Esophagus muscularis mucosa (tissue), 4 donors: ENCODE measurements around the gene KRTAP10-3. TPM values are rescaled to one million over a fixed set of nuclear protein-coding genes. Genes with fewer than 3 reads are reported as not detected.
A peak's percentile ranks its signal among the peaks of the same experiment; 100 is the strongest.
"Not testable (repeated sequence)": the region's sequence is repeated elsewhere in the genome, so short reads cannot be mapped to it uniquely, and the experiment has no call there.

Experiments used
- DNase-seq: peaks from one replicate; pipeline ENCODE4 v3.0.0-alpha.2; 2017; ENCODE audit errors: extremely low spot score
- H3K27ac ChIP-seq, 4 donors: fragments of 200-600 bp; sonication (generic); replicated peaks in 1 of 4; 1 replicate in 3 of 4; 2 replicates in 1 of 4; pipeline ENCODE4 v1.5.1; 2016 to 2019; ENCODE audit warnings: mild to moderate bottlenecking in 1 of 4
- H3K27me3 ChIP-seq, 4 donors: fragments of 200-600 bp; sonication (generic); one replicate each; pipeline versions ENCODE4 v1.5.1 to v1.6.0; 2016 to 2019
- H3K36me3 ChIP-seq, 4 donors: fragments of 200-600 bp; sonication (generic); one replicate each; pipeline ENCODE4 v1.5.1; 2016 to 2019
- H3K4me1 ChIP-seq, 4 donors: fragments of 200-600 bp; sonication (generic); one replicate each; pipeline ENCODE4 v1.5.1; 2016 to 2019
- H3K4me3 ChIP-seq, 4 donors: fragments of 200-600 bp; sonication (generic); 1 replicate in 2 of 4; 2 replicates in 2 of 4; pipeline ENCODE4 v1.5.1; 2016 to 2019; ENCODE audit warnings: mild to moderate bottlenecking in 4 of 4, moderate library complexity in 1 of 4
- H3K9me3 ChIP-seq, 4 donors: fragments of 200-600 bp; sonication (generic); 1 replicate in 3 of 4; 2 replicates in 1 of 4; pipeline ENCODE4 v1.5.1; 2016 to 2019
- CTCF ChIP-seq, 3 experiments: fragments of 200-600 bp in 2 of 3; fragments of 450-650 bp in 1 of 3; sonication (generic) in 2 of 3; IDR thresholded peaks; one replicate each; pipeline ENCODE4 v1.5.1; 2017 to 2019; ENCODE audit warnings: antibody characterized with exemption in 3 of 3, mild to moderate bottlenecking in 2 of 3, moderate library complexity in 1 of 3
- EP300 ChIP-seq: sonication (generic); formaldehyde crosslinking; IDR thresholded peaks from one replicate; pipeline ENCODE4 v1.6.1; 2017; ENCODE audit warnings: antibody characterized with exemption
- POLR2A ChIP-seq: fragments of 450-650 bp; IDR thresholded peaks from one replicate; pipeline ENCODE4 v1.6.1; 2017; ENCODE audit warnings: antibody characterized with exemption, moderate library complexity, mild to moderate bottlenecking, low read depth
- POLR2AphosphoS5 ChIP-seq, 2 donors: sonication (generic); formaldehyde crosslinking; IDR thresholded peaks; one replicate each; pipeline ENCODE4 v1.6.1; 2017; ENCODE audit warnings: antibody characterized with exemption in 2 of 2
- WGBS: methylation state at CpG from one replicate; pipeline ENCODE4 v1.1.5; 2018; 5-methylcytosine and 5-hydroxymethylcytosine counted together
- intact Hi-C: fragments of 100-400 bp; cut with DNase I; formaldehyde crosslinking; loops from one replicate; pipeline ENCODE4 v1.15.1; 2023
- total RNA-seq, 4 donors: library from RNA; depleted of rRNA; stranded (reverse); fragments of >200 nt; gene quantifications; one replicate each; pipeline versions ENCODE4 v1.1.0 to v1.2.1, GENCODE V29; 2016

The KRTAP10-3 gene
- total RNA-seq, 4 donors from 2014 or later: not detected

GRCh38 chr21:44555200-44555875 is 3.3 kb downstream of the KRTAP10-3 start:
- no peaks in the 10 kb centered on the region for H3K4me1 ChIP-seq
- H3K9me3 ChIP-seq: peaks cover 0 to 12% (median 2%) of the 10 kb centered on the region in 4 donors
- no peak overlapping the region for H3K27ac ChIP-seq
- no peak overlapping the region for H3K4me3 ChIP-seq
- no peak for TF ChIP-seq POLR2AphosphoS5 (IDR thresholded peaks at IDR 0.05)
- no peaks in the 10 kb centered on the region for H3K36me3 ChIP-seq
- WGBS: 69% methylated on average over 13 of the region's 13 CpGs
- H3K27me3 ChIP-seq: peaks cover 0 to 47% (median 0%) of the 10 kb centered on the region in 4 donors
- peak; percentile 88 for DNase-seq
- intact Hi-C loops: no loop called here

GRCh38 chr21:44552681-44553080 is 5.9 kb downstream of the KRTAP10-3 start:
- intact Hi-C loops: no loop called here
- H3K4me3 ChIP-seq: no peak overlapping the region
- H3K27ac ChIP-seq: no peak overlapping the region
- DNase-seq: peak; percentile 64
- peaks cover 0 to 60% (median 0%) of the 10 kb centered on the region in 4 donors for H3K27me3 ChIP-seq
- H3K9me3 ChIP-seq: peaks cover 0 to 6% (median 0%) of the 10 kb centered on the region in 4 donors
- no peak for TF ChIP-seq EP300
- no peak for TF ChIP-seq POLR2A
- TF ChIP-seq POLR2AphosphoS5 (IDR thresholded peaks at IDR 0.05): no peak
- no peak for TF ChIP-seq CTCF (IDR thresholded peaks at IDR 0.05)
- H3K36me3 ChIP-seq: no peaks in the 10 kb centered on the region
- 79% methylated on average over 7 of the region's 13 CpGs for WGBS
- H3K4me1 ChIP-seq: peaks cover 0 to 10% (median 9%) of the 10 kb centered on the region in 4 donors

DNA sequence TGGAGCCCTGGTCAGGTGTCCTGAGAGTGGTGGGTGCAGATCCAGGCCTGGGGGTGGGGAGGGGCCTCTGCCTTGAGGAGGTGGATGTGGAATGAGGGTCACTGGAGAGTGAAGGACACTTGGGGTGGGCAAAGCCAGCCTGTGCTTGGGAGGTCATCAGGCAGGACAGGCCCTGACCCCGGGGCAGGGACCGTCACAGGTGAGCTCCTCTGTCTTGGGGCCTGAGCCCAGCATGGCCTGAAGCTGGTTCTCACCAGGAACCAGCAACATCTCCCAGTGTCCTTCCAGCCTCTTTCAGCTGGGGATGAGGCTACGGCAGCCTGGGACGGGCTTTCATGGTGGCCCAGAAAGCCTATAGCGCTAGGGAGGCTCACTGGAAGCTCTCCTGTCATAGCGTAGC is 6.5 kb downstream of the KRTAP10-3 start:
- Histone ChIP-seq H3K4me1 (peaks cover 0 to 10% (median 9%) of the 10 kb centered on the region in 4 donors), H3K27ac (no peak overlapping the region), H3K9me3 (peaks cover 0 to 6% (median 0%) of the 10 kb centered on the region in 4 donors), H3K27me3 (peaks cover 0 to 57% (median 0%) of the 10 kb centered on the region in 4 donors), H3K36me3 (no peaks in the 10 kb centered on the region), H3K4me3 (no peak overlapping the region)
- 88% methylated on average over 6 of the region's 6 CpGs for WGBS
- intact Hi-C loops: no loop called here
- TF ChIP-seq EP300 (no peak), POLR2A (no peak), CTCF (IDR thresholded peaks at IDR 0.05) (no peak), POLR2AphosphoS5 (IDR thresholded peaks at IDR 0.05) (no peak)
- peak; percentile 80 for DNase-seq

DNA sequence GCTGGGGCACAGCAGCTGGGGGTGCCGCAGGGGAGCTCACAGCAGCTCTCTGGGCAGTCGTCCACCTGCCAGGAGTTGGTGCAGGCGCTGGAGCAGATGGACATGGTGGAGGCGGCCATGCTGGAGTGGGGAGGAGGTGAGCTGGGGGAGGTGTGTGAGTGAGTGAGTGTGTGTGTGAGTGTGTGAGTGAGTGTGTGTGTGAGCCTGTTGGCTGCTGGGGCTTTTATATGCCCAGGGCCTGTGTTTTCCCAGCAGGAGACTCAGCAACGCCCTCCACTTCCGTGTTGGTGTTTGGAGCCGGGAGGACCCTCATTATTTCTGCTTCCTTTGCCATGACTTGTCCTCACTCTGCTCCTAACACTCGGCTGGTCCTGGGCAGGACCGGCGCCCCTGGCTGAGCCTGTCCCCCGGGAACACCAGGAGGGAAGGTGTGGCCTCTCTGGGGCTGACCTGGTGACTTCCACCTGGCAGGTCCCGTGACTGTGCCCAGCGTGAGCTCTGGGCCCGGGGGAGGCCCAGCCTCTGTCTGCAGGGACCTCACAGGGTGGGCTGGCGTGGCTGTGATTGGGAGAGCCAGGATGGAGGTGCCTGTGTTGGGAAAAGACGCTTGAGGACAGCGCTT is 7.1 kb downstream of the KRTAP10-3 start, which contains the start of gene KRTAP10-2:
Gene KRTAP10-2, minus strand, starts transcription at position 166 of the 622 bp plus-strand sequence. Its CDS starts 47 bp downstream, at position 119.
- 56% methylated on average over 11 of the region's 17 CpGs for WGBS
- TF ChIP-seq EP300 (no peak), CTCF (IDR thresholded peaks at IDR 0.05) (no peak), POLR2A (no peak), POLR2AphosphoS5 (IDR thresholded peaks at IDR 0.05) (no peak)
- Histone ChIP-seq H3K9me3 (peaks cover 0 to 11% (median 2%) of the 10 kb centered on the region in 4 donors), H3K27ac (no peak within 1 kb of the TSS), H3K4me3 (no peak within 1 kb of the TSS), H3K36me3 (no peaks in the 10 kb centered on the region), H3K27me3 (peaks cover 0 to 50% (median 0%) of the 10 kb centered on the region in 4 donors), H3K4me1 (peaks cover 0 to 10% (median 9%) of the 10 kb centered on the region in 4 donors)
- DNase-seq: peak; percentile 53
- intact Hi-C loops: no loop called here

GRCh38 chr21:44550807-44551206 is 7.8 kb downstream of the KRTAP10-3 start:
- WGBS: 38% methylated on average over 2 of the region's 10 CpGs
- DNase-seq: peak; percentile 68

GRCh38 chr21:44550285-44550684 is 8.3 kb downstream of the KRTAP10-3 start:
- H3K4me3 ChIP-seq, intact Hi-C loops, H3K36me3 ChIP-seq, H3K27ac ChIP-seq: not testable (repeated sequence)
- Histone ChIP-seq H3K27me3 (peaks cover 0 to 38% (median 0%) of the 10 kb centered on the region in 4 donors), H3K9me3 (peaks cover 0 to 15% (median 4%) of the 10 kb centered on the region in 4 donors), H3K4me1 (peaks cover 0 to 10% (median 9%) of the 10 kb centered on the region in 4 donors)
- 90% methylated on average over 4 of the region's 17 CpGs for WGBS
- peak; percentile 45 for DNase-seq

More at GRCh38 chr21:44550807-44551206, 7.8 kb downstream of the KRTAP10-3 start:
- Histone ChIP-seq H3K4me1 (peaks cover 0 to 10% (median 9%) of the 10 kb centered on the region in 4 donors), H3K9me3 (peaks cover 0 to 15% (median 4%) of the 10 kb centered on the region in 4 donors), H3K27me3 (peaks cover 0 to 43% (median 0%) of the 10 kb centered on the region in 4 donors), H3K27ac (no peak overlapping the region), H3K4me3 (no peak overlapping the region), H3K36me3 (no peaks in the 10 kb centered on the region)
- intact Hi-C loops: no loop called here
- TF ChIP-seq EP300 (no peak), POLR2A (no peak), POLR2AphosphoS5 (IDR thresholded peaks at IDR 0.05) (no peak), CTCF (IDR thresholded peaks at IDR 0.05) (no peak)
